Cerebellar nuclear complex (tissue), 1 donor: ENCODE results near the gene SUMO4.

ENCODE experiments used
- DNase-seq, 2 experiments: peaks; one replicate each; lab custom pipeline; 2025; lab: John Stamatoyannopoulos, UW

Gene SUMO4

GRCh38 chr6:149389509-149390297 is 10.4 kb upstream of the SUMO4 start:
- DNase-seq = no peak

GRCh38 chr6:149392093-149392492 is 8.0 kb upstream of the SUMO4 start:
- no peak for DNase-seq

GRCh38 chr6:149392535-149392934 is 7.5 kb upstream of the SUMO4 start:
- no peak for DNase-seq

- DNase-seq = no peak
Measured at GRCh38 chr6:149393002-149393679, 6.9 kb upstream of the SUMO4 start.

- DNase-seq = no peak
Measured at GRCh38 chr6:149395185-149395584, 4.9 kb upstream of the SUMO4 start.

GRCh38 chr6:149397384-149397783 is 2.7 kb upstream of the SUMO4 start:
- no peak for DNase-seq

- DNase-seq = no peak
Measured at GRCh38 chr6:149403534-149403933, 3.5 kb downstream of the SUMO4 start.

GRCh38 chr6:149405823-149406765 is 6.0 kb downstream of the SUMO4 start:
- DNase-seq = no peak

- DNase-seq = no peak
Measured at GRCh38 chr6:149409617-149410016, 9.6 kb downstream of the SUMO4 start.

- DNase-seq = no peak
Measured at GRCh38 chr6:149410557-149410956, 10.5 kb downstream of the SUMO4 start.

GRCh38 chr6:149414009-149414408 is 13.9 kb downstream of the SUMO4 start:
- no peak for DNase-seq

GRCh38 chr6:149414821-149415220 is 14.8 kb downstream of the SUMO4 start:
- DNase-seq = no peak

GRCh38 chr6:149419696-149420404 is 19.8 kb downstream of the SUMO4 start:
- DNase-seq = no peak

- DNase-seq = no peak
Measured at GRCh38 chr6:149421132-149421531, 21.1 kb downstream of the SUMO4 start.

GRCh38 chr6:149422581-149422980 is 22.5 kb downstream of the SUMO4 start:
- no peak for DNase-seq

GRCh38 chr6:149423964-149424440 is 23.9 kb downstream of the SUMO4 start:
- no peak for DNase-seq

GRCh38 chr6:149425224-149425623 is 25.2 kb downstream of the SUMO4 start:
- DNase-seq = no peak

- DNase-seq = no peak
Measured at GRCh38 chr6:149425754-149426153, 25.7 kb downstream of the SUMO4 start.

- no peak for DNase-seq
Measured at GRCh38 chr6:149428606-149429005, 28.5 kb downstream of the SUMO4 start.

GRCh38 chr6:149429427-149430360 is 29.6 kb downstream of the SUMO4 start:
- no peak for DNase-seq
